Suprapubic skin (tissue), 4 donors: Measurements from ENCODE around the gene LOC101059915.

Source experiments
- DNase-seq, 2 donors: peaks; one replicate each; pipeline ENCODE4 v3.0.0-alpha.2; 2019; ENCODE audit warnings: low spot score in 2 of 2
- H3K27ac ChIP-seq: fragments of 200-600 bp; sonication (generic); one replicate; pipeline ENCODE4 v1.5.1; 2019
- H3K27me3 ChIP-seq: fragments of 200-600 bp; sonication (generic); one replicate; pipeline ENCODE4 v1.5.1; 2019
- H3K36me3 ChIP-seq: fragments of 200-600 bp; sonication (generic); one replicate; pipeline ENCODE4 v1.5.1; 2019
- H3K4me1 ChIP-seq: fragments of 200-600 bp; sonication (generic); one replicate; pipeline ENCODE4 v1.5.1; 2019
- H3K4me3 ChIP-seq: fragments of 200-600 bp; sonication (generic); one replicate; pipeline ENCODE4 v1.5.1; 2019; ENCODE audit warnings: mild to moderate bottlenecking
- H3K9me3 ChIP-seq: fragments of 200-600 bp; sonication (generic); one replicate; pipeline ENCODE4 v1.5.1; 2019
- EP300 ChIP-seq: sonication (generic); formaldehyde crosslinking; IDR thresholded peaks from one replicate; pipeline ENCODE4 v1.6.1; 2017; ENCODE audit warnings: antibody characterized with exemption
- POLR2A ChIP-seq, 2 donors: fragments of 450-650 bp; IDR thresholded peaks; one replicate each; pipeline ENCODE4 v1.6.1; 2017; ENCODE audit warnings: antibody characterized with exemption in 2 of 2, mild to moderate bottlenecking in 2 of 2, moderate library complexity in 2 of 2
- POLR2AphosphoS5 ChIP-seq, 3 donors: sonication (generic); formaldehyde crosslinking; IDR thresholded peaks; one replicate each; pipeline ENCODE4 v1.6.1; 2017; ENCODE audit warnings: antibody characterized with exemption in 3 of 3
- WGBS: methylation state at CpG from one replicate; pipeline ENCODE4 v1.1.5; 2018; 5-methylcytosine and 5-hydroxymethylcytosine counted together
- TF ChIP-seq, protein P1 (sequence below), 2 donors: fragments of 200-600 bp in 1 of 2; fragments of 450-650 bp in 1 of 2; sonication (generic) in 1 of 2; IDR thresholded peaks; one replicate each; pipeline ENCODE4 v1.5.1; 2016 to 2019; ENCODE audit warnings: antibody characterized with exemption in 2 of 2, mild to moderate bottlenecking in 1 of 2, moderate library complexity in 1 of 2

Gene LOC101059915

DNA sequence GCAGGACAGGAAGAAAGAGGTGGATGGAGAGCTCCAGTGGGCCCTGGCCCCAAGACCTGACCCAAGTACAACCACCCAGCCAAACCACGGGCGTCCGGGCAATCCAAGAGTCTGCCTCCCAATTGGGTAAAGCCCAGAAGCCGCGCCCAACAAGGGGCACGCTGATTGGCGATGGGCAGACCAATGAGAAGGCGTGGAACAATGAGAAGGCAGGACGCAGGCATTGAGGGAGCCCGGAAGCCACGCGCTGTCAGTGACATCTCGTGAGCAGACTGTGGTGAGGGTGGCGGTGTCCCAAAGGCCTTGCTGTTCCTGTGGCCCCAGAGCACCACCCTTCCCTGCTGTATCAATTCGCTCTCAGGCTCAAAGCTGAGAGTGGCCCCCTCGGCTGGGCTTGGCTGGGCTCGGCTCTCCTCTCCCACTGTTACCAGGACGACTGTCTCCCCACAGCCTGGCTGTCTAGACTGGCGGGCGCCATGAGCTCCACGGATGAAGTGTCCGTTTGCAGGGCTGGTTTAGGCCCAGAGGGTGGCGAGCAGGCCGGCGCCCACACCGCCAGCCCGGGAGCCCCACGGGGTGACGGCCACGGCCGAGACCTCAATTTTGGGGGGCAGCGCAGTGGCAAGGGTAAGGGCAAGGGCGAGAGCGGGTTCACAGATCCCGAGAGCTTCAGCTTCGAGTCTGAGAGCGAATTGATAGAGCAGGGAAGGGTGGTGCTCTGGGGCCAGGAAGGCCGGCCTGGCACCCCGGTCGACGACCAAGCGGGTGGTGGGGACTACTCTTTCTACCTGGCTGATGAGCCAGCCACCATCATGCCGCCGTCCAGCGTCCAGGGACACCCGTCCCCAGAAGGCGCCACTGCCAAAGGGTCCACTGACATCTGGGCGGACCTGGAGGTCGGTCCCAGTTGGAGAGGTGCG is at the start of gene LOC101059915:
Gene LOC101059915 (plus strand): TSS at position 219 of the 920 bp plus-strand sequence.
- DNase-seq: no peak
- WGBS: 93% methylated on average over 43 of the region's 50 CpGs
- Histone ChIP-seq H3K36me3 (no peaks in the 10 kb centered on the region), H3K27me3 (no peaks in the 10 kb centered on the region), H3K27ac (no peak within 1 kb of the TSS), H3K9me3 (no peaks in the 10 kb centered on the region), H3K4me1 (peaks cover 3% of the 10 kb centered on the region), H3K4me3 (no peak within 1 kb of the TSS)
- TF ChIP-seq, protein P1, sequence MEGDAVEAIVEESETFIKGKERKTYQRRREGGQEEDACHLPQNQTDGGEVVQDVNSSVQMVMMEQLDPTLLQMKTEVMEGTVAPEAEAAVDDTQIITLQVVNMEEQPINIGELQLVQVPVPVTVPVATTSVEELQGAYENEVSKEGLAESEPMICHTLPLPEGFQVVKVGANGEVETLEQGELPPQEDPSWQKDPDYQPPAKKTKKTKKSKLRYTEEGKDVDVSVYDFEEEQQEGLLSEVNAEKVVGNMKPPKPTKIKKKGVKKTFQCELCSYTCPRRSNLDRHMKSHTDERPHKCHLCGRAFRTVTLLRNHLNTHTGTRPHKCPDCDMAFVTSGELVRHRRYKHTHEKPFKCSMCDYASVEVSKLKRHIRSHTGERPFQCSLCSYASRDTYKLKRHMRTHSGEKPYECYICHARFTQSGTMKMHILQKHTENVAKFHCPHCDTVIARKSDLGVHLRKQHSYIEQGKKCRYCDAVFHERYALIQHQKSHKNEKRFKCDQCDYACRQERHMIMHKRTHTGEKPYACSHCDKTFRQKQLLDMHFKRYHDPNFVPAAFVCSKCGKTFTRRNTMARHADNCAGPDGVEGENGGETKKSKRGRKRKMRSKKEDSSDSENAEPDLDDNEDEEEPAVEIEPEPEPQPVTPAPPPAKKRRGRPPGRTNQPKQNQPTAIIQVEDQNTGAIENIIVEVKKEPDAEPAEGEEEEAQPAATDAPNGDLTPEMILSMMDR (IDR thresholded peaks at IDR 0.05): no peak
- no peak for TF ChIP-seq POLR2AphosphoS5 (IDR thresholded peaks at IDR 0.05)
- no peak for TF ChIP-seq POLR2A (IDR thresholded peaks at IDR 0.05)
- TF ChIP-seq EP300: no peak

DNA sequence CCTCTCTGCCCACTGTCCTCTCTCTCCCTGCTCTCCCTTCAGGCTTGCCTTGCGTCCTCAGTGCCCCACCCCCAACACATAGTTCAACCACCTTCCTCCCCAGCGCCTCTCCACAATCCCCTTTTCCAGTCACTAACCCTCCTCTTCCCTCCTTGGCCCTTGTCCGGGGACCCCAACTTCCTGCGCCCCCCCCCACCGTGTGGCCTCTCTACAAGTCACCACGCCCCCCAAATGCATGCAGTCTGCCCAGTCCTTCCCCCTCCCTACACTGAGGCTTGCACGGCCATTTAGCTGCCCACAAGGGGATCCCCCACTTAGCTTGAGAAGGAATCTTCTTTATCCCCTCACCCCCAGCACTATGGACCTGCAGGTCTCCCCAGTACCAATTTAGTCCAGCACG is 49.6 kb upstream of the LOC101059915 start:
- peaks cover 6% of the 10 kb centered on the region for H3K4me1 ChIP-seq
- H3K27me3 ChIP-seq: no peaks in the 10 kb centered on the region
- no peak overlapping the region for H3K27ac ChIP-seq
- 77% methylated on average over 8 of the region's 8 CpGs for WGBS
- H3K36me3 ChIP-seq: peaks cover 8% of the 10 kb centered on the region
- H3K4me3 ChIP-seq: no peak overlapping the region
- no peak for DNase-seq
- no peaks in the 10 kb centered on the region for H3K9me3 ChIP-seq
- no peak for TF ChIP-seq POLR2AphosphoS5 (IDR thresholded peaks at IDR 0.05)
- no peak for TF ChIP-seq POLR2A (IDR thresholded peaks at IDR 0.05)

DNA sequence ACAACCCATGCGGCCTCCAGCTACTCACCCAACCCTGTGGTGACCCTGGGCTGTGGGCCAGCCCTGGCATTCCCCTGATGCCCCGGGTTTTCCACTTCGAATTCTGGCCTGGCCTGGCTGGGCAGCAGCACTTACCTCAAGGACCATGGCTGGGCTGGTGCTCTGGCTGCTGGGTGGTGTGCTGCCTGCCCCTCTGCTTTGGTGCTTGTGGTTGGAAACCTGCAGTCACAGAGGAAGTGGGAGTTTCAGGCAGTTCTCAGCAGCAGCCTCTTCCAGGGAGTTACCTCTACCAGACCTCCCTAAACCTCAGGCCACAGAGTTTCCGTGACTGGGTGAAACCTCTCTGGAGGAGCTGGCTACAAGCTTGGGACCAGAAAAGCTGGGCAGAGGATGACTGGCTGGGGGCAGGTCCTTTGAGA is 49.0 kb upstream of the LOC101059915 start, which contains the start of gene CXCR3:
Gene CXCR3 (minus strand): TSS at position 209 of the 419 bp plus-strand sequence. CDS start 62 bp downstream, at position 147.
- peaks cover 7% of the 10 kb centered on the region for H3K36me3 ChIP-seq
- WGBS: 70% methylated on average over 2 of the region's 4 CpGs
- DNase-seq: no peak
- H3K27ac ChIP-seq: no peak within 1 kb of the TSS
- peaks cover 12% of the 10 kb centered on the region for H3K4me1 ChIP-seq
- TF ChIP-seq, protein P1 (IDR thresholded peaks at IDR 0.05): no peak
- TF ChIP-seq EP300: no peak
- TF ChIP-seq POLR2AphosphoS5 (IDR thresholded peaks at IDR 0.05): no peak
- no peak for TF ChIP-seq POLR2A (IDR thresholded peaks at IDR 0.05)
- H3K9me3 ChIP-seq: no peaks in the 10 kb centered on the region
- no peak within 1 kb of the TSS for H3K4me3 ChIP-seq
- H3K27me3 ChIP-seq: no peaks in the 10 kb centered on the region

DNA sequence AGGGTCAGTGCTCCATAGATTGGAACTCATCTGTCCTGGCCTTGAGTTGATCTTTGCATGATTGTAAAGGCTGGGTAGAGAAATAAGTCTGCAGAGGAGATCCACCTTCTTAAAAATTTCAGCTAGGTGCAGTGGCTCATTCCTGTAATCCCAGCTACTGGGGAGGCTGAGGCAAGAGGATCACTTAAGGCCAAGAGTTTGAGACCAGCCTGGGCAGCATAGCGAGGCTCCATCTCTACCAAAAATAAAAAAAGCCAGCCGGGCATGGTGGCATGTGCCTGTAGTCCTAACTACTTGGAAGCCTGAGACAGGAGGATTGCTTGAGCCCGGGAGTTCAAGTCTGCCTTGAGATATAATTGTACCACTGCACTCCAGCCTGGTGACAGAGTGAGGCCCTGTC is 48.6 kb upstream of the LOC101059915 start:
- H3K9me3 ChIP-seq: no peaks in the 10 kb centered on the region
- DNase-seq: no peak
- peaks cover 3% of the 10 kb centered on the region for H3K36me3 ChIP-seq
- H3K27me3 ChIP-seq: no peaks in the 10 kb centered on the region
- WGBS: 86% methylated on average over 3 of the region's 3 CpGs
- TF ChIP-seq POLR2A (IDR thresholded peaks at IDR 0.05) (no peak), EP300 (no peak), POLR2AphosphoS5 (IDR thresholded peaks at IDR 0.05) (no peak)
- TF ChIP-seq, protein P1 (IDR thresholded peaks at IDR 0.05): no peak
- no peak overlapping the region for H3K27ac ChIP-seq
- H3K4me3 ChIP-seq: no peak overlapping the region
- H3K4me1 ChIP-seq: peaks cover 13% of the 10 kb centered on the region

DNA sequence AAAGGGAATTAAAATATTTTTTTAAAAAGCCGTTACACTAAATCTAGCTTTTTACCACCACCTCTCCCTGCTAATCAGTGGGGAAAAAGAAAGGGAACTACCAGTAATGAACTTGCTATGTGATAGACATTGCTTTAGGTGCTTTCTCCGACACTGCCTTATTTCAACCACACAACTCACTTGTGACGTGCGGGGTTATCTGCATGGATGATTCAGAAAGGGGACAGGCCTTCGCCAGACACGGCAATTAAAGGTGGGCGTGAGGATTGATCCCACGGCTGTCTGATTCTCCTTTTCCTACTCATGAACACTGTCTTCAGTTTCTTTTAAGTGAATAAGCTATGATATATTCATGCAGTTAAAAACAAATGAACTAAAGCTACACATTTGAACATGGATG is 48.2 kb upstream of the LOC101059915 start:
- Histone ChIP-seq H3K36me3 (no peaks in the 10 kb centered on the region), H3K27me3 (no peaks in the 10 kb centered on the region), H3K9me3 (no peaks in the 10 kb centered on the region), H3K4me1 (peaks cover 13% of the 10 kb centered on the region), H3K27ac (no peak overlapping the region), H3K4me3 (no peak overlapping the region)
- no peak for DNase-seq
- 87% methylated on average over 8 of the region's 8 CpGs for WGBS
- no peak for TF ChIP-seq EP300

DNA sequence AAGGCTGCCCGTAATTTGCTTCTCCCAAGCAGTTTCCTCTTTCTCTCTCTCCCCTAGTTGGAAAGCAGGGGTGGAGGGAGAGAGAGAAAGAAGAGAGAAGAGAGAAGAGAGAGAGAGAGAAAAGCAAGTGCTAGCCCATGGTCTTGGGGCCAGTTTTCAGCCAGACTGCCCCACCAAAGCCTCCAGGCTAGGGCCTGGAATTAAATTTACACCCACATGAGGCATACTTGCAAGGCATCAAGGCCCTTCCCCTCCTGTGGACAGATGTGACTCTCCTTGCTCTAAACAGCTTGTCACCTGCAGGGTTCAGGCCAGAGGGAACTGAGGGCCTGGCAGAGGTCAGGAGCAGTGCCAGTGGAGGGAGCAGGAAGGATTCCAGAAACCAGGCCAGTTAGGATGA is 47.4 kb upstream of the LOC101059915 start:
- DNase-seq: no peak
- Histone ChIP-seq H3K9me3 (no peaks in the 10 kb centered on the region), H3K27me3 (no peaks in the 10 kb centered on the region), H3K27ac (no peak overlapping the region), H3K4me3 (no peak overlapping the region), H3K36me3 (no peaks in the 10 kb centered on the region), H3K4me1 (peaks cover 13% of the 10 kb centered on the region)
- 69% methylated on average over 1 of the region's 1 CpG for WGBS
- TF ChIP-seq POLR2A (IDR thresholded peaks at IDR 0.05) (no peak), POLR2AphosphoS5 (IDR thresholded peaks at IDR 0.05) (no peak), EP300 (no peak)
- TF ChIP-seq, protein P1 (IDR thresholded peaks at IDR 0.05): no peak
